ENCODE results near the gene KCNT1.

GRCh38 chr9:135766707-135767106 lies 64.7 kb downstream of the KCNT1 start:
- TF ChIP-seq POLR2A (IDR thresholded peaks at IDR 0.05) (no peak), CTCF (IDR thresholded peaks at IDR 0.05) (no peak), EP300 (IDR thresholded peaks at IDR 0.05) (no peak)
